Astrocyte of the spinal cord (primary cell): ENCODE data around the gene CATSPERB.
A peak's percentile ranks its signal among the peaks of the same experiment; 100 is the strongest.

Source experiments
- DNase-seq: peaks from one replicate; pipeline ENCODE4 v3.0.0; 2011; ENCODE audit warnings: low read depth, low spot score
- H3K4me3 ChIP-seq: 2 replicates; pipeline ENCODE4 v1.5.1; 2011; ENCODE audit warnings: low read depth, mild to moderate bottlenecking, low read length, moderate library complexity
- CTCF ChIP-seq: IDR thresholded peaks from 2 replicates; pipeline ENCODE4 v1.5.1; 2012; ENCODE audit warnings: low read depth, mild to moderate bottlenecking, low read length, inconsistent platforms
- in situ Hi-C: cut with HindIII; loops from 2 replicates; pipeline ENCODE4 v1.10.0; 2017; ENCODE audit warnings: low sequenced_read_pairs

The CATSPERB gene

GRCh38 chr14:91577632-91578233 is 154.2 kb downstream of the CATSPERB start:
- in situ Hi-C loops: no loop called here
- no peak for DNase-seq
- H3K4me3 ChIP-seq: no peak overlapping the region
- no peak for TF ChIP-seq CTCF

GRCh38 chr14:91575469-91576208 is 156.2 kb downstream of the CATSPERB start:
- TF ChIP-seq CTCF: no peak
- in situ Hi-C loops: no loop called here
- H3K4me3 ChIP-seq: no peak overlapping the region
- no peak for DNase-seq

- in situ Hi-C loops: no loop called here
Observed at GRCh38 chr14:91573894-91574837, 157.7 kb downstream of the CATSPERB start.

GRCh38 chr14:91573528-91573893 is 158.4 kb downstream of the CATSPERB start:
- H3K4me3 ChIP-seq: no peak overlapping the region
- TF ChIP-seq CTCF: no peak
- no peak for DNase-seq
- in situ Hi-C loops: no loop called here

More at GRCh38 chr14:91573894-91574837, 157.7 kb downstream of the CATSPERB start:
- DNase-seq: peak; percentile 18
- H3K4me3 ChIP-seq: peak overlapping the region; percentile 27
- no peak for TF ChIP-seq CTCF

GRCh38 chr14:91570021-91570420 is 161.9 kb downstream of the CATSPERB start:
- DNase-seq: no peak
- no peak overlapping the region for H3K4me3 ChIP-seq
- TF ChIP-seq CTCF: no peak
- in situ Hi-C loops: no loop called here

- no peak overlapping the region for H3K4me3 ChIP-seq
- DNase-seq: no peak
- TF ChIP-seq CTCF: no peak
- in situ Hi-C loops: no loop called here
Observed at GRCh38 chr14:91569301-91569700, 162.6 kb downstream of the CATSPERB start.
